Stimulated activated CD4-positive, alpha-beta T cell treated with anti-CD3 and anti-CD28 coated beads, TNF-alpha, amount 100 ng/mL, for 4 hours (primary cell): ENCODE data around the gene AP2B1.

Experiments used
- DNase-seq, 3 experiments: peaks; one replicate each; pipeline ENCODE4 v3.0.0-alpha.2; 2020; ENCODE audit warnings: low read depth in 3 of 3

AP2B1 gene

GRCh38 chr17:35773679-35774425, 186.7 kb downstream of the AP2B1 start:
- DNase-seq: no peak

GRCh38 chr17:35774499-35774898, 187.4 kb downstream of the AP2B1 start:
- DNase-seq: no peak

- no peak for DNase-seq
These were observed 187.9 kb downstream of the AP2B1 start for GRCh38 chr17:35775039-35775438.

GRCh38 chr17:35775583-35775982, 188.5 kb downstream of the AP2B1 start:
- no peak for DNase-seq
